Spleen (tissue), 11 donors: ENCODE measurements around the gene MREG. TPM values are rescaled to one million over a fixed set of nuclear protein-coding genes. Genes with fewer than 3 reads are reported as not detected.
"Not testable (repeated sequence)": the region's sequence is repeated elsewhere in the genome, so short reads cannot be mapped to it uniquely, and the experiment has no call there.

Experiments
- DNase-seq: peaks from one replicate; pipeline ENCODE4 v3.0.0-alpha.2; 2020
- H3K27ac ChIP-seq, 8 donors: fragments of 200-600 bp; sonication (generic) in 7 of 8; 1 replicate in 4 of 8; 2 replicates in 4 of 8; pipeline versions ENCODE4 v1.5.0 to v1.8.0; 2016 to 2021; ENCODE audit warnings: inconsistent platforms in 4 of 8, mild to moderate bottlenecking in 4 of 8, moderate library complexity in 1 of 8
- H3K27me3 ChIP-seq, 7 donors: fragments of 200-600 bp; sonication (generic) in 6 of 7; replicated peaks in 1 of 7; 1 replicate in 4 of 7; 2 replicates in 3 of 7; pipeline versions ENCODE4 v1.5.0 to v1.8.0; 2016 to 2021; ENCODE audit warnings: inconsistent platforms in 3 of 7, mild to moderate bottlenecking in 1 of 7
- H3K36me3 ChIP-seq, 6 donors: fragments of 200-600 bp; sonication (generic) in 5 of 6; 1 replicate in 4 of 6; 2 replicates in 2 of 6; pipeline versions ENCODE4 v1.5.0 to v1.8.0; 2016 to 2021; ENCODE audit warnings: inconsistent platforms in 2 of 6
- H3K4me1 ChIP-seq, 6 donors: fragments of 200-600 bp; sonication (generic) in 5 of 6; 1 replicate in 3 of 6; 2 replicates in 3 of 6; pipeline versions ENCODE4 v1.5.0 to v1.8.0; 2016 to 2021; ENCODE audit warnings: inconsistent platforms in 3 of 6
- H3K4me3 ChIP-seq, 8 donors: fragments of 200-600 bp; sonication (generic) in 7 of 8; 1 replicate in 4 of 8; 2 replicates in 4 of 8; pipeline versions ENCODE4 v1.5.0 to v1.8.0; 2016 to 2021; ENCODE audit warnings: inconsistent platforms in 4 of 8, mild to moderate bottlenecking in 4 of 8, moderate library complexity in 2 of 8
- H3K9me3 ChIP-seq, 8 donors: fragments of 200-600 bp; sonication (generic) in 7 of 8; 1 replicate in 4 of 8; 2 replicates in 4 of 8; pipeline versions ENCODE4 v1.5.0 to v1.8.0; 2016 to 2021; ENCODE audit warnings: inconsistent platforms in 4 of 8
- POLR2A ChIP-seq, 3 donors: fragments of 450-650 bp; IDR thresholded peaks; one replicate each; pipeline ENCODE4 v1.5.1; 2017; ENCODE audit warnings: antibody characterized with exemption in 3 of 3, mild to moderate bottlenecking in 1 of 3
- POLR2AphosphoS5 ChIP-seq, 3 donors: sonication (generic); formaldehyde crosslinking; IDR thresholded peaks; one replicate each; pipeline ENCODE4 v1.5.1; 2017; ENCODE audit warnings: antibody characterized with exemption in 3 of 3
- whole genome bisulfite sequencing, 5 donors: extraction: QIAGEN DNeasy Blood & Tissue Kit in 3 of 5; methylation state at CpG; one replicate each; pipeline versions ENCODE4 v1.1.5 to v1.1.7; 2013 to 2018; 5-methylcytosine and 5-hydroxymethylcytosine counted together
- intact Hi-C: fragments of 100-400 bp; cut with DNase I; formaldehyde crosslinking; loops from one replicate; pipeline ENCODE4 v1.15.0; 2023; ENCODE audit warnings: low total_unique reads
- polyA plus RNA-seq, 3 donors: library from polyadenylated mRNA; stranded (reverse); fragments of 200-250 nt; gene quantifications; one replicate each; pipeline ENCODE4 v1.2.1, GENCODE V29; 2013
- total RNA-seq, 7 donors: library from RNA; depleted of rRNA in 3 of 7; stranded (reverse); fragments of >200 nt in 3 of 7; fragmentation: NEBNext Ultra II Directional in 4 of 7; extraction: Animal tissue kit (Norgen Biotek cat#: 25700) in 4 of 7; gene quantifications; one replicate each; pipeline versions ENCODE4 v1.1.0 to v1.2.1, GENCODE V29; 2016 to 2021
- TF ChIP-seq, protein P1 (sequence below), 11 experiments: fragments of 200-600 bp in 7 of 11; fragments of 450-650 bp in 4 of 11; sonication (generic) in 4 of 11; IDR thresholded peaks in 8 of 11; conservative IDR thresholded peaks in 3 of 11; 1 replicate in 7 of 11; 2 replicates in 4 of 11; pipeline versions ENCODE4 v1.4.0 to v1.8.0; 2016 to 2021; ENCODE audit warnings: antibody characterized with exemption in 11 of 11, inconsistent platforms in 4 of 11, mild to moderate bottlenecking in 1 of 11
- donor health status: healthy with polysubstance abuse.
- donor health status: DM: no; HTN: no; CAD: no; lungs with moderate emphysema.
- donor health status: DM: no; HTN: no; CAD: no.
- donor health status: Bipolar disorder and iron deficiency.
- donor health status: healthy.
- donor health status: DM: no; HTN: no; CAD: no.
- donor health status: DM: yes; HTN: yes; CAD: no.

MREG gene
- total and polyA plus RNA-seq, 10 donors, result 4.5 to 8.3 (median 6.6) TPM

- H3K4me3 ChIP-seq, result no peak overlapping the region
- no peak overlapping the region for H3K27ac ChIP-seq
- H3K4me1 ChIP-seq, result no peaks in the 10 kb centered on the region
- 71 to 88% (median 72%) methylated on average over 4 of the region's 4 CpGs for WGBS, 5 donors
- no peak for DNase-seq
- TF ChIP-seq, protein P1, sequence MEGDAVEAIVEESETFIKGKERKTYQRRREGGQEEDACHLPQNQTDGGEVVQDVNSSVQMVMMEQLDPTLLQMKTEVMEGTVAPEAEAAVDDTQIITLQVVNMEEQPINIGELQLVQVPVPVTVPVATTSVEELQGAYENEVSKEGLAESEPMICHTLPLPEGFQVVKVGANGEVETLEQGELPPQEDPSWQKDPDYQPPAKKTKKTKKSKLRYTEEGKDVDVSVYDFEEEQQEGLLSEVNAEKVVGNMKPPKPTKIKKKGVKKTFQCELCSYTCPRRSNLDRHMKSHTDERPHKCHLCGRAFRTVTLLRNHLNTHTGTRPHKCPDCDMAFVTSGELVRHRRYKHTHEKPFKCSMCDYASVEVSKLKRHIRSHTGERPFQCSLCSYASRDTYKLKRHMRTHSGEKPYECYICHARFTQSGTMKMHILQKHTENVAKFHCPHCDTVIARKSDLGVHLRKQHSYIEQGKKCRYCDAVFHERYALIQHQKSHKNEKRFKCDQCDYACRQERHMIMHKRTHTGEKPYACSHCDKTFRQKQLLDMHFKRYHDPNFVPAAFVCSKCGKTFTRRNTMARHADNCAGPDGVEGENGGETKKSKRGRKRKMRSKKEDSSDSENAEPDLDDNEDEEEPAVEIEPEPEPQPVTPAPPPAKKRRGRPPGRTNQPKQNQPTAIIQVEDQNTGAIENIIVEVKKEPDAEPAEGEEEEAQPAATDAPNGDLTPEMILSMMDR (IDR thresholded peaks at IDR 0.05 in 8 of 11, conservative IDR thresholded peaks at IDR 0.05 in 3 of 11), result no peak
- TF ChIP-seq POLR2AphosphoS5 (IDR thresholded peaks at IDR 0.05), result no peak
- TF ChIP-seq POLR2A (IDR thresholded peaks at IDR 0.05), result no peak
- no peaks in the 10 kb centered on the region for H3K27me3 ChIP-seq
- peaks cover 0 to 4% (median 0%) of the 10 kb centered on the region in 6 donors for H3K36me3 ChIP-seq
- intact Hi-C loops, result no loop called here
- H3K9me3 ChIP-seq, result no peaks in the 10 kb centered on the region
These were observed 47.1 kb downstream of the MREG start for GRCh38 chr2:215966274-215966673.

GRCh38 chr2:215965532-215966165 is 47.7 kb downstream of the MREG start:
- no peak for DNase-seq

GRCh38 chr2:215961981-215962380 is 51.4 kb downstream of the MREG start:
- H3K27ac ChIP-seq, result no peak overlapping the region
- WGBS, 5 donors, result 88 to 93% (median 91%) methylated on average over 5 of the region's 5 CpGs
- H3K27me3 ChIP-seq, result no peaks in the 10 kb centered on the region
- no peaks in the 10 kb centered on the region for H3K9me3 ChIP-seq
- TF ChIP-seq, protein P1 (IDR thresholded peaks at IDR 0.05 in 8 of 11, conservative IDR thresholded peaks at IDR 0.05 in 3 of 11), result no peak
- no peak for TF ChIP-seq POLR2AphosphoS5 (IDR thresholded peaks at IDR 0.05)
- TF ChIP-seq POLR2A (IDR thresholded peaks at IDR 0.05), result no peak
- no peaks in the 10 kb centered on the region for H3K4me1 ChIP-seq
- intact Hi-C loops, result no loop called here
- no peak for DNase-seq
- peaks cover 0 to 25% (median 0%) of the 10 kb centered on the region in 6 donors for H3K36me3 ChIP-seq
- H3K4me3 ChIP-seq, result no peak overlapping the region

More at GRCh38 chr2:215965532-215966165, 47.7 kb downstream of the MREG start:
- Histone ChIP-seq H3K9me3 (no peaks in the 10 kb centered on the region), H3K27ac (no peak overlapping the region), H3K4me1 (no peaks in the 10 kb centered on the region), H3K27me3 (no peaks in the 10 kb centered on the region), H3K4me3 (no peak overlapping the region), H3K36me3 (peaks cover 0 to 9% (median 0%) of the 10 kb centered on the region in 6 donors)
- intact Hi-C loops, result no loop called here
- TF ChIP-seq POLR2AphosphoS5 (IDR thresholded peaks at IDR 0.05) (no peak), POLR2A (IDR thresholded peaks at IDR 0.05) (no peak)
- TF ChIP-seq, protein P1 (IDR thresholded peaks at IDR 0.05 in 8 of 11, conservative IDR thresholded peaks at IDR 0.05 in 3 of 11), result no peak
- WGBS, 5 donors, result 95 to 100% (median 97%) methylated on average over 1 of the region's 1 CpG

DNA sequence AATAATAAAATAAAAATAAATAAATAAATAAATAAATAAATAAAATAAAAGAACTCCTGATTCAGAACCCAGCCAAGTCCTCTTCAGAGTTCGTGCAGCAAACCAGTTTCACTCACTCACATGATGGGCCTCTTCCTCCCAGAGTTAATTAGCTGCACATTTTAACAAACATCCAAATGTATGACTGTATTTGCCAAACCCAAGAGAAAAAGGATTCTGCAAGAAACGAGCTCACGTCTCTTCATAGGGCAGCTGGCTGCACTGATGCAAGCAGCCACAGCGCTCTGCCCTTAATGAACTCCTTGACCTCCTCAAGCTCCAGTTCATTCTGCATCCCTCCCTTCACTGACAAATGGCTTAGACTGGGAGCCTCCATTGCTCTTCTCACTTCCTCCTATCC is 55.1 kb downstream of the MREG start:
- H3K9me3 ChIP-seq, result no peaks in the 10 kb centered on the region
- no peak overlapping the region for H3K27ac ChIP-seq
- TF ChIP-seq, protein P1 (IDR thresholded peaks at IDR 0.05 in 8 of 11, conservative IDR thresholded peaks at IDR 0.05 in 3 of 11), result no peak
- TF ChIP-seq POLR2AphosphoS5 (IDR thresholded peaks at IDR 0.05) (no peak), POLR2A (IDR thresholded peaks at IDR 0.05) (no peak)
- H3K36me3 ChIP-seq, result peaks cover 0 to 30% (median 0%) of the 10 kb centered on the region in 6 donors
- no peak overlapping the region for H3K4me3 ChIP-seq
- no peak for DNase-seq
- WGBS, 5 donors, result 79 to 89% (median 87%) methylated on average over 4 of the region's 4 CpGs
- H3K4me1 ChIP-seq, result no peaks in the 10 kb centered on the region
- H3K27me3 ChIP-seq, result no peaks in the 10 kb centered on the region
- intact Hi-C loops, result loop anchor here (10.0 kb wide), 1 partner anchor 57 kb away; the partner anchor contains the start of gene MREG

DNA sequence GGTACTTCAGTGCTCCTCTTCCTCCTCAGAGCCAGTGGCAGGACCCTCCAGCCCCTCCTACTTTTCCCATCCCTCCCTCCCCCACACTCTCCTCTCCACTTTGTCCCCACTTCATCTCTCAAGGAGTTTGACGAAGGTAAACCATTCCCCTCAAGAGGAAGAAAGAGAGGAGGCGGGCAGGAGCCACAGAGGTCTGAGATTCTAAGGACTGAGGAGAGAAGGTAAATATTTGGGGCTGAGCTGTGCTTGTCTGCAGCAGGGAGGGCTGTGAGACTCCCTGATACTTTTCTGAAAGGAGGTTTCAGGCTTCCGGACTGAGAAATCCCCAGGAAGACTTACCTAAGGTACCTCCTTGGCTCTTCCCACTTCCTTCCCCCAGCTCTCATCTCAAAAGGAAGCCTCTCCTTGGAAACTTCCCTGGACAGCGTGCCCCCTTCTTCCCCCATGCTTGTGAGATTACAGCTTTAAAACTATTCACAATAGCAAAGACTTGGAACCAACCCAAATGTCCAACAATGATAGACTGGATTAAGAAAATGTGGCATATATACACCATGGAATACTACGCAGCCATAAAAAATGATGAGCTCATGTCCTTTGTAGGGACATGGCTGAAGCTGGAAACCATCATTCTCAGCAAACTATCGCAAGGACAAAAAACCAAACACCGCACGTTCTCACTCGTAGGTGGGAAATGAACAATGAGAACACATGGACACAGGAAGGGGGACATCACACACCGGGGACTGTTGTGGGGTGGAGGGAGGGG is 55.8 kb downstream of the MREG start:
- H3K4me1 ChIP-seq, H3K27ac ChIP-seq, DNase-seq, H3K9me3 ChIP-seq, H3K27me3 ChIP-seq, H3K4me3 ChIP-seq: not testable (repeated sequence)
- WGBS, 5 donors, result 89 to 93% (median 91%) methylated on average over 10 of the region's 10 CpGs
- intact Hi-C loops, result loop anchor here (10.0 kb wide), 1 partner anchor 57 kb away; the partner anchor contains the start of gene MREG
- H3K36me3 ChIP-seq, result peaks cover 0 to 30% (median 0%) of the 10 kb centered on the region in 6 donors
